Suprapubic skin (tissue), 4 donors: ENCODE results near the gene COL4A1. TPM values are rescaled to one million over a fixed set of nuclear protein-coding genes. Genes with fewer than 3 reads are reported as not detected.

Experiments used
- DNase-seq, 2 donors: peaks; one replicate each; pipeline ENCODE4 v3.0.0-alpha.2; 2019; ENCODE audit warnings: low spot score in 2 of 2
- H3K27ac ChIP-seq: fragments of 200-600 bp; sonication (generic); one replicate; pipeline ENCODE4 v1.5.1; 2019
- H3K27me3 ChIP-seq: fragments of 200-600 bp; sonication (generic); one replicate; pipeline ENCODE4 v1.5.1; 2019
- H3K36me3 ChIP-seq: fragments of 200-600 bp; sonication (generic); one replicate; pipeline ENCODE4 v1.5.1; 2019
- H3K4me1 ChIP-seq: fragments of 200-600 bp; sonication (generic); one replicate; pipeline ENCODE4 v1.5.1; 2019
- H3K4me3 ChIP-seq: fragments of 200-600 bp; sonication (generic); one replicate; pipeline ENCODE4 v1.5.1; 2019; ENCODE audit warnings: mild to moderate bottlenecking
- H3K9me3 ChIP-seq: fragments of 200-600 bp; sonication (generic); one replicate; pipeline ENCODE4 v1.5.1; 2019
- CTCF ChIP-seq, 2 donors: fragments of 200-600 bp in 1 of 2; fragments of 450-650 bp in 1 of 2; sonication (generic) in 1 of 2; IDR thresholded peaks; one replicate each; pipeline ENCODE4 v1.5.1; 2016 to 2019; ENCODE audit warnings: antibody characterized with exemption in 2 of 2, mild to moderate bottlenecking in 1 of 2, moderate library complexity in 1 of 2
- EP300 ChIP-seq: sonication (generic); formaldehyde crosslinking; IDR thresholded peaks from one replicate; pipeline ENCODE4 v1.6.1; 2017; ENCODE audit warnings: antibody characterized with exemption
- POLR2A ChIP-seq, 2 donors: fragments of 450-650 bp; IDR thresholded peaks; one replicate each; pipeline ENCODE4 v1.6.1; 2017; ENCODE audit warnings: antibody characterized with exemption in 2 of 2, mild to moderate bottlenecking in 2 of 2, moderate library complexity in 2 of 2
- POLR2AphosphoS5 ChIP-seq, 3 donors: sonication (generic); formaldehyde crosslinking; IDR thresholded peaks; one replicate each; pipeline ENCODE4 v1.6.1; 2017; ENCODE audit warnings: antibody characterized with exemption in 3 of 3
- WGBS: methylation state at CpG from one replicate; pipeline ENCODE4 v1.1.5; 2018; 5-methylcytosine and 5-hydroxymethylcytosine counted together
- total RNA-seq, 4 donors: library from RNA; depleted of rRNA; stranded (reverse); fragments of >200 nt; gene quantifications; one replicate each; pipeline ENCODE4 v1.1.0, GENCODE V29; 2016

The COL4A1 gene
- total RNA-seq, 4 donors from 2014 or later = 36.7 to 60.8 (median 43.6) TPM

- H3K27ac ChIP-seq = no peak overlapping the region
- H3K4me1 ChIP-seq = peaks cover 18% of the 10 kb centered on the region
- no peaks in the 10 kb centered on the region for H3K27me3 ChIP-seq
- H3K4me3 ChIP-seq = no peak overlapping the region
- 91% methylated on average over 10 of the region's 10 CpGs for WGBS
- no peaks in the 10 kb centered on the region for H3K36me3 ChIP-seq
- no peak for DNase-seq
- no peak for TF ChIP-seq EP300
- TF ChIP-seq POLR2A (IDR thresholded peaks at IDR 0.05) = no peak
- TF ChIP-seq CTCF (IDR thresholded peaks at IDR 0.05) = no peak
- no peak for TF ChIP-seq POLR2AphosphoS5 (IDR thresholded peaks at IDR 0.05)
- H3K9me3 ChIP-seq = no peaks in the 10 kb centered on the region
Observed at GRCh38 chr13:110290153-110290552, 16.8 kb downstream of the COL4A1 start.

- Histone ChIP-seq H3K36me3 (no peaks in the 10 kb centered on the region), H3K4me1 (peaks cover 18% of the 10 kb centered on the region), H3K9me3 (no peaks in the 10 kb centered on the region), H3K4me3 (no peak overlapping the region), H3K27ac (no peak overlapping the region), H3K27me3 (no peaks in the 10 kb centered on the region)
- 91% methylated on average over 11 of the region's 11 CpGs for WGBS
- TF ChIP-seq EP300 (no peak), POLR2AphosphoS5 (IDR thresholded peaks at IDR 0.05) (no peak), POLR2A (IDR thresholded peaks at IDR 0.05) (no peak), CTCF (IDR thresholded peaks at IDR 0.05) (no peak)
- DNase-seq = no peak
Observed at GRCh38 chr13:110289661-110290060, 17.3 kb downstream of the COL4A1 start.

GRCh38 chr13:110289174-110289573, 17.8 kb downstream of the COL4A1 start:
- Histone ChIP-seq H3K27me3 (no peaks in the 10 kb centered on the region), H3K9me3 (no peaks in the 10 kb centered on the region), H3K36me3 (no peaks in the 10 kb centered on the region), H3K27ac (no peak overlapping the region), H3K4me3 (no peak overlapping the region), H3K4me1 (peaks cover 15% of the 10 kb centered on the region)
- TF ChIP-seq POLR2A (IDR thresholded peaks at IDR 0.05) = no peak
- no peak for DNase-seq
- WGBS = 90% methylated on average over 9 of the region's 9 CpGs

GRCh38 chr13:110286833-110287819, 19.8 kb downstream of the COL4A1 start:
- no peak for DNase-seq
- Histone ChIP-seq H3K36me3 (no peaks in the 10 kb centered on the region), H3K27me3 (no peaks in the 10 kb centered on the region), H3K4me3 (no peak overlapping the region), H3K9me3 (no peaks in the 10 kb centered on the region), H3K4me1 (peaks cover 11% of the 10 kb centered on the region), H3K27ac (no peak overlapping the region)
- 71% methylated on average over 20 of the region's 21 CpGs for WGBS
- TF ChIP-seq POLR2AphosphoS5 (IDR thresholded peaks at IDR 0.05) (no peak), POLR2A (IDR thresholded peaks at IDR 0.05) (no peak), EP300 (no peak), CTCF (IDR thresholded peaks at IDR 0.05) (no peak)

- no peak for TF ChIP-seq EP300
- TF ChIP-seq POLR2AphosphoS5 (IDR thresholded peaks at IDR 0.05) = no peak
- TF ChIP-seq CTCF (IDR thresholded peaks at IDR 0.05) = no peak
- no peak for TF ChIP-seq POLR2A (IDR thresholded peaks at IDR 0.05)
- H3K9me3 ChIP-seq = no peaks in the 10 kb centered on the region
- no peak for DNase-seq
- H3K27ac ChIP-seq = no peak overlapping the region
- H3K36me3 ChIP-seq = no peaks in the 10 kb centered on the region
- 72% methylated on average over 14 of the region's 14 CpGs for WGBS
- no peak overlapping the region for H3K4me3 ChIP-seq
- H3K4me1 ChIP-seq = peaks cover 11% of the 10 kb centered on the region
- no peaks in the 10 kb centered on the region for H3K27me3 ChIP-seq
Observed at GRCh38 chr13:110285991-110286832, 20.7 kb downstream of the COL4A1 start.
